Suprapubic skin (tissue), 4 donors: Measurements from ENCODE around the gene OLFML2A. TPM values are rescaled to one million over a fixed set of nuclear protein-coding genes. Genes with fewer than 3 reads are reported as not detected.

Source experiments
- DNase-seq, 2 donors: peaks; one replicate each; pipeline ENCODE4 v3.0.0-alpha.2; 2019; ENCODE audit warnings: low spot score in 2 of 2
- H3K27ac ChIP-seq: fragments of 200-600 bp; sonication (generic); one replicate; pipeline ENCODE4 v1.5.1; 2019
- H3K27me3 ChIP-seq: fragments of 200-600 bp; sonication (generic); one replicate; pipeline ENCODE4 v1.5.1; 2019
- H3K36me3 ChIP-seq: fragments of 200-600 bp; sonication (generic); one replicate; pipeline ENCODE4 v1.5.1; 2019
- H3K4me1 ChIP-seq: fragments of 200-600 bp; sonication (generic); one replicate; pipeline ENCODE4 v1.5.1; 2019
- H3K4me3 ChIP-seq: fragments of 200-600 bp; sonication (generic); one replicate; pipeline ENCODE4 v1.5.1; 2019; ENCODE audit warnings: mild to moderate bottlenecking
- H3K9me3 ChIP-seq: fragments of 200-600 bp; sonication (generic); one replicate; pipeline ENCODE4 v1.5.1; 2019
- CTCF ChIP-seq, 2 donors: fragments of 200-600 bp in 1 of 2; fragments of 450-650 bp in 1 of 2; sonication (generic) in 1 of 2; IDR thresholded peaks; one replicate each; pipeline ENCODE4 v1.5.1; 2016 to 2019; ENCODE audit warnings: antibody characterized with exemption in 2 of 2, mild to moderate bottlenecking in 1 of 2, moderate library complexity in 1 of 2
- EP300 ChIP-seq: sonication (generic); formaldehyde crosslinking; IDR thresholded peaks from one replicate; pipeline ENCODE4 v1.6.1; 2017; ENCODE audit warnings: antibody characterized with exemption
- POLR2A ChIP-seq, 2 donors: fragments of 450-650 bp; IDR thresholded peaks; one replicate each; pipeline ENCODE4 v1.6.1; 2017; ENCODE audit warnings: antibody characterized with exemption in 2 of 2, mild to moderate bottlenecking in 2 of 2, moderate library complexity in 2 of 2
- POLR2AphosphoS5 ChIP-seq, 3 donors: sonication (generic); formaldehyde crosslinking; IDR thresholded peaks; one replicate each; pipeline ENCODE4 v1.6.1; 2017; ENCODE audit warnings: antibody characterized with exemption in 3 of 3
- WGBS: methylation state at CpG from one replicate; pipeline ENCODE4 v1.1.5; 2018; 5-methylcytosine and 5-hydroxymethylcytosine counted together
- total RNA-seq, 4 donors: library from RNA; depleted of rRNA; stranded (reverse); fragments of >200 nt; gene quantifications; one replicate each; pipeline ENCODE4 v1.1.0, GENCODE V29; 2016

OLFML2A gene
- total RNA-seq, 4 donors from 2014 or later, result 14.6 to 36.8 (median 18.9) TPM

- Histone ChIP-seq H3K27ac (no peak overlapping the region), H3K27me3 (no peaks in the 10 kb centered on the region), H3K36me3 (peaks cover 13% of the 10 kb centered on the region), H3K4me1 (peaks cover 29% of the 10 kb centered on the region), H3K4me3 (no peak overlapping the region), H3K9me3 (no peaks in the 10 kb centered on the region)
- WGBS, result 89% methylated on average over 6 of the region's 6 CpGs
- TF ChIP-seq POLR2AphosphoS5 (IDR thresholded peaks at IDR 0.05) (no peak), POLR2A (IDR thresholded peaks at IDR 0.05) (no peak), EP300 (no peak), CTCF (IDR thresholded peaks at IDR 0.05) (no peak)
- no peak for DNase-seq
Observed at GRCh38 chr9:124809211-124809610, 32.3 kb downstream of the OLFML2A start.

- Histone ChIP-seq H3K36me3 (peaks cover 13% of the 10 kb centered on the region), H3K4me1 (peaks cover 32% of the 10 kb centered on the region), H3K27me3 (no peaks in the 10 kb centered on the region), H3K27ac (no peak overlapping the region), H3K9me3 (no peaks in the 10 kb centered on the region), H3K4me3 (no peak overlapping the region)
- no peak for TF ChIP-seq POLR2AphosphoS5 (IDR thresholded peaks at IDR 0.05)
- no peak for TF ChIP-seq POLR2A (IDR thresholded peaks at IDR 0.05)
- no peak for TF ChIP-seq CTCF (IDR thresholded peaks at IDR 0.05)
- TF ChIP-seq EP300, result no peak
- DNase-seq, result no peak
- 96% methylated on average over 42 of the region's 60 CpGs for WGBS
Observed at GRCh38 chr9:124809741-124810500, 33.0 kb downstream of the OLFML2A start.

- DNase-seq, result no peak
- TF ChIP-seq CTCF (IDR thresholded peaks at IDR 0.05), result no peak
- Histone ChIP-seq H3K9me3 (no peaks in the 10 kb centered on the region), H3K4me3 (no peak overlapping the region), H3K36me3 (peaks cover 13% of the 10 kb centered on the region), H3K4me1 (peaks cover 32% of the 10 kb centered on the region), H3K27me3 (no peaks in the 10 kb centered on the region), H3K27ac (peak overlapping the region; percentile 67)
- WGBS, result 53% methylated on average over 10 of the region's 12 CpGs
Observed at GRCh38 chr9:124810663-124811355, 33.9 kb downstream of the OLFML2A start.

- DNase-seq, result peak in 1 of 2 donors; percentile 85
- 60% methylated on average over 6 of the region's 6 CpGs for WGBS
Observed at GRCh38 chr9:124812441-124812876, 35.5 kb downstream of the OLFML2A start.

More at GRCh38 chr9:124812441-124812876, 35.5 kb downstream of the OLFML2A start:
- Histone ChIP-seq H3K27ac (peak overlapping the region; percentile 67), H3K27me3 (no peaks in the 10 kb centered on the region), H3K9me3 (no peaks in the 10 kb centered on the region), H3K4me3 (no peak overlapping the region), H3K36me3 (peaks cover 13% of the 10 kb centered on the region), H3K4me1 (peaks cover 34% of the 10 kb centered on the region)
- TF ChIP-seq POLR2A (IDR thresholded peaks at IDR 0.05) (no peak), CTCF (IDR thresholded peaks at IDR 0.05) (no peak), EP300 (no peak), POLR2AphosphoS5 (IDR thresholded peaks at IDR 0.05) (no peak)
